Cardiac muscle cell (in vitro differentiated cells and primary cell): ENCODE results near the gene MPZL1. TPM values are rescaled to one million over a fixed set of nuclear protein-coding genes. Genes with fewer than 3 reads are reported as not detected.

Source experiments
- DNase-seq, 2 donors: peaks; one replicate each; pipeline versions ENCODE4 v3.0.0 to v3.0.0-alpha.2; 2010 to 2017; ENCODE audit warnings: low read depth in 1 of 2, low spot score in 1 of 2
- H3K27ac ChIP-seq: fragments of 200-600 bp; sonication (generic); 2 replicates; pipeline ENCODE4 v1.5.1; 2016
- H3K27me3 ChIP-seq: fragments of 200-600 bp; sonication (generic); 2 replicates; pipeline ENCODE4 v1.6.0; 2016; ENCODE audit warnings: control low read depth
- H3K36me3 ChIP-seq: fragments of 200-600 bp; sonication (generic); 2 replicates; pipeline ENCODE4 v1.5.1; 2016; ENCODE audit warnings: control low read depth
- H3K4me1 ChIP-seq: fragments of 200-600 bp; sonication (generic); 2 replicates; pipeline ENCODE4 v1.8.1; 2017; ENCODE audit warnings: low read depth, mild to moderate bottlenecking, mixed run types
- H3K4me3 ChIP-seq: fragments of 200-600 bp; sonication (generic); 2 replicates; pipeline ENCODE4 v1.5.1; 2016; ENCODE audit warnings: mild to moderate bottlenecking
- H3K9me3 ChIP-seq: fragments of 200-600 bp; sonication (generic); 2 replicates; pipeline ENCODE4 v1.5.1; 2017; ENCODE audit warnings: low read depth, mild to moderate bottlenecking, control low read depth
- polyA plus RNA-seq: library from polyadenylated mRNA; unstranded; fragments of >200 nt; fragmentation: Nextera tagmentation; extraction: Ambion mirVana; gene quantifications from 2 replicates; pipeline ENCODE4 v1.2.1, GENCODE V29; 2016
- total RNA-seq: library from RNA; depleted of rRNA; stranded (reverse); fragments of >200 nt; gene quantifications from 2 replicates; pipeline ENCODE4 v1.2.3, GENCODE V29; 2016
- TF ChIP-seq, protein P1 (sequence below): IDR thresholded peaks from 2 replicates; pipeline ENCODE4 v1.5.1; 2012; ENCODE audit warnings: low read depth, mild to moderate bottlenecking, low read length

Gene MPZL1
- total and polyA plus RNA-seq, 2 experiments from 2014 or later: 107 to 114 TPM

DNA sequence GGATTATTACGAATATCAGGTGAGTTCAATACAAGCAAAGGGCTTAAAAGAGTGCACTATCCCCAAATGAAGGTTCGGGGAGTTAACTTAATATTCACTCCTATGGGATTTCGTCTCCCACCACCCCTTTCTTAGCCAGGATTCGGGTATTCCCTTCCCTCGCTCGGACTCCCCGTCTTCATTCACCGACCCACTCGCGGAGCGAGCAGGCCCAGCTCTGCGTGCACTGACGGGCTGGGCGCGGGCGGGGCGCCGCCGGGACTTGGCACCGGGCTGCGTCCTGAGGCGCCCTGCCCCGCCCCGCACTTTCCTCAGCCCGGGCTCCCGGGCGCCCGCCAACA is 7.7 kb upstream of the MPZL1 start:
- H3K4me1 ChIP-seq: no peaks in the 10 kb centered on the region
- no peak for DNase-seq
- H3K36me3 ChIP-seq: no peaks in the 10 kb centered on the region
- H3K4me3 ChIP-seq: peak overlapping the region; percentile 80
- H3K27ac ChIP-seq: peak overlapping the region; percentile 28
- TF ChIP-seq, protein P1, sequence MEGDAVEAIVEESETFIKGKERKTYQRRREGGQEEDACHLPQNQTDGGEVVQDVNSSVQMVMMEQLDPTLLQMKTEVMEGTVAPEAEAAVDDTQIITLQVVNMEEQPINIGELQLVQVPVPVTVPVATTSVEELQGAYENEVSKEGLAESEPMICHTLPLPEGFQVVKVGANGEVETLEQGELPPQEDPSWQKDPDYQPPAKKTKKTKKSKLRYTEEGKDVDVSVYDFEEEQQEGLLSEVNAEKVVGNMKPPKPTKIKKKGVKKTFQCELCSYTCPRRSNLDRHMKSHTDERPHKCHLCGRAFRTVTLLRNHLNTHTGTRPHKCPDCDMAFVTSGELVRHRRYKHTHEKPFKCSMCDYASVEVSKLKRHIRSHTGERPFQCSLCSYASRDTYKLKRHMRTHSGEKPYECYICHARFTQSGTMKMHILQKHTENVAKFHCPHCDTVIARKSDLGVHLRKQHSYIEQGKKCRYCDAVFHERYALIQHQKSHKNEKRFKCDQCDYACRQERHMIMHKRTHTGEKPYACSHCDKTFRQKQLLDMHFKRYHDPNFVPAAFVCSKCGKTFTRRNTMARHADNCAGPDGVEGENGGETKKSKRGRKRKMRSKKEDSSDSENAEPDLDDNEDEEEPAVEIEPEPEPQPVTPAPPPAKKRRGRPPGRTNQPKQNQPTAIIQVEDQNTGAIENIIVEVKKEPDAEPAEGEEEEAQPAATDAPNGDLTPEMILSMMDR: no peak
- H3K27me3 ChIP-seq: no peaks in the 10 kb centered on the region
- H3K9me3 ChIP-seq: no peaks in the 10 kb centered on the region

DNA sequence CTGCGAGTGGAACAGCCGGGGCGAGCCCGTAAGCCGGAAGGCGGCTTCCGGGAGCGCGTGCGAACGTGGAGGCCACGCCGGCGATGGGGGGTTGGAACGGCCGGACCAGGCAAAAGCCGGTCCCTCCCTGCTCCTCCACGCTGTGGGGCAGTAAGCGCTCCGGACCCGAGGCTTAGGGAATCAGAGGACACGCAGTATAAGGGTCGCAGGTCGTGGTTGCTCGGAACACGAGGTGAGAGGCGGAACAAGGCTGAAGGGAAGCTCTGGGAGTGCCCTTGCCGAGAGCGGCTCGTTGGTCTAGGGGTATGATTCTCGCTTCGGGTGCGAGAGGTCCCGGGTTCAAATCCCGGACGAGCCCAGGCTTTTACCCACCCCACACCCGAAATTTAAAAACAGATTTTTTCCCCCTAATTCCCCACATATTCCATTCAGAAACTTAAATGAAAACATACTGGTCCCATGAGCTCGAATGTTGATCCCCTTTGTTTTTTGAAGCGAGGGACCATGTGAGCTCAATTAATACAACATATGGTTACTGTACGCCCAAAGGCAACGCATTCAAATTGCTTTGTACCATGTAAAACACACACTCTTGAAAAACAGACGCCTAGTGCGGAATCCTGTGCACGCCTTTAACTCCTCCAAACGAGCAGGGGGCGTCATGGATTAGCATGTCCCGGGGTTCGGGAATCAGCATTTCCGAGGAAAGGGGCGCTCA is 7.2 kb upstream of the MPZL1 start:
- no peaks in the 10 kb centered on the region for H3K9me3 ChIP-seq
- H3K4me1 ChIP-seq: no peaks in the 10 kb centered on the region
- no peaks in the 10 kb centered on the region for H3K36me3 ChIP-seq
- TF ChIP-seq, protein P1: peak; percentile 25
- H3K27me3 ChIP-seq: no peaks in the 10 kb centered on the region
- peak overlapping the region; percentile 80 for H3K4me3 ChIP-seq
- peak; percentile 86 to 91 for DNase-seq
- H3K27ac ChIP-seq: peak overlapping the region; percentile 28

DNA sequence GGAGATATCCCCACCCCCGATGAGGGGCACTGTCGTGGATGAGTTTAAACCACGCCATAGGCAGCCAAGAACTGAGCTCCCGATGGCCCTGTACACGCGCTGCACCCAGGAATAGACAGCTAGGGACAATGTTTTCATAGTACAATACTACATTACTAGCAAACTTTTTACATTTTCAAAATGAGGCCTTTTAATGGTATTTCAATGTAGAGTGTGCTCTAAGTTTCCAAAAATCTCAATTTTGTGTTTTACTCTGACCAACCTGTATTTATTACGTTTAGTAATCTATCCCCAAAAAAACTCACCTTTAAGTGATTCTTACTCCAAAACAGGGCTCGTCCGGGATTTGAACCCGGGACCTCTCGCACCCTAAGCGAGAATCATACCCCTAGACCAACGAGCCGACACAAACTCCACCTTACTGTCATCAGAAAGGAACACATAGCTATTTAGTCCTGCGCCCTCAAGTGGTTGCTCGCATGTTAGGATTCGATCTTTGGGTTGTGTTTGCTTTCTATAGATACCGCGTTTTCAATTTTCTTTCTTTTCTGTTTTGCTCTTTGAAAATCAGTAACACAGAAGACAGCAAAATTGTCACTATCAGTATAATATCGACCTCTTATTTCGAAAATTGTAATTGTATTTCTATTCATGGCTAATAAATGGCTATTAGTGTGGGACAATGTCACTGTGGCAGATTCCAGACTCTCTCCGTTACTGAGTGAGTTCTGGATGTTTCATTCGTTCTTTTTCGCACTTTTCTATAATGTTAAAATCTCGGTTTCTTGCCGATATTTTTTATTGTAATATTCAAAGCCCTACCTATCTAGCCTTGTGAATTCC is 6.4 kb upstream of the MPZL1 start:
- peak overlapping the region; percentile 10 for H3K27ac ChIP-seq
- no peaks in the 10 kb centered on the region for H3K4me1 ChIP-seq
- H3K36me3 ChIP-seq: no peaks in the 10 kb centered on the region
- peak overlapping the region; percentile 80 for H3K4me3 ChIP-seq
- peak; percentile 89 to 90 for DNase-seq
- H3K9me3 ChIP-seq: no peaks in the 10 kb centered on the region
- H3K27me3 ChIP-seq: no peaks in the 10 kb centered on the region
- TF ChIP-seq, protein P1: peak; percentile 90

DNA sequence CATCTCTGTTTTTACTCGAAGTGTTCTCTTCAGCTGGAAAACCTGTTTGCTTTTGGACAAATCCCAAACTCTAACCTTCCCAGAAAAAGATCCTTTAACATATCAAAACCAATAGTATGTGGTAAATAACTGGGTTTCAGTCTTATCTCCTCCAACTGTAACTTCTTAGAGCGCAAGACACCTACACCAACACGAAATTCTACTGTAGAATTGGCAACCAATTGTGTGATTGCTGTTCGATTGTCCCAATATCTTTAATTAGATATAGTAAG is 5.8 kb upstream of the MPZL1 start:
- Histone ChIP-seq H3K4me3 (peak overlapping the region; percentile 80), H3K36me3 (no peaks in the 10 kb centered on the region), H3K4me1 (peaks cover 2% of the 10 kb centered on the region), H3K27me3 (no peaks in the 10 kb centered on the region), H3K9me3 (no peaks in the 10 kb centered on the region), H3K27ac (peak overlapping the region; percentile 3)
- TF ChIP-seq, protein P1: no peak
- DNase-seq: no peak

DNA sequence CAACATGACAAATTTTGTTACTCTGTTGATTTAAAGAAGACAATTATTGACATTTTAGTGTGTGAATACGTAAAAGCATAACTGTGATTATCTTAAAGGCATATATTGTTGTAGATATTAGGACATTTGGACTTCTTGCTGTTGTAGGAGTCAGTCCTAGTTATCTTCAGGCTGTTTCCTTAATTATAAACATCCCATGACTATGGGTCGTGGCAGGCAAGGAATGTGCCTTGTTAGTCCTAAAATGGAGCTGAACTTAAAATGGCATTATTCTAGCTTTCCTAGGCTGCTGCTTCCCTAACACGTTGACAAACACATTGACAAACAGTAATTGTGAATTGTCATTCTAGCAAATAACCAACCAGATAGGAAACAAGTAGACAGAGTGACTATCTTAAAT is 4.4 kb upstream of the MPZL1 start:
- H3K27me3 ChIP-seq: no peaks in the 10 kb centered on the region
- H3K27ac ChIP-seq: no peak overlapping the region
- peaks cover 6% of the 10 kb centered on the region for H3K4me1 ChIP-seq
- no peaks in the 10 kb centered on the region for H3K36me3 ChIP-seq
- TF ChIP-seq, protein P1: no peak
- no peaks in the 10 kb centered on the region for H3K9me3 ChIP-seq
- peak in 1 of 2 donors; percentile 19 for DNase-seq
- H3K4me3 ChIP-seq: no peak overlapping the region
